Stimulated activated CD4-positive, alpha-beta T cell treated with anti-CD3 and anti-CD28 coated beads, Interleukin-15, amount 100 ng/mL, for 1 hour (primary cell): ENCODE measurements around the gene XRN2.

ENCODE experiments used
- DNase-seq, 2 donors: peaks; one replicate each; pipeline ENCODE4 v3.0.0-alpha.2; 2020; ENCODE audit warnings: low read depth in 1 of 2, low spot score in 1 of 2

The XRN2 gene

GRCh38 chr20:21384308-21384892 lies 81.3 kb downstream of the XRN2 start:
- no peak for DNase-seq

GRCh38 chr20:21386111-21386510 lies 83.0 kb downstream of the XRN2 start:
- no peak for DNase-seq

GRCh38 chr20:21387528-21387927 lies 84.4 kb downstream of the XRN2 start:
- no peak for DNase-seq

- DNase-seq: no peak
Measured at GRCh38 chr20:21388566-21388965, 85.4 kb downstream of the XRN2 start.

GRCh38 chr20:21389368-21389767 lies 86.2 kb downstream of the XRN2 start:
- no peak for DNase-seq

- no peak for DNase-seq
Measured at GRCh38 chr20:21390768-21391167, 87.6 kb downstream of the XRN2 start.

- no peak for DNase-seq
Measured at GRCh38 chr20:21391185-21391971, 88.2 kb downstream of the XRN2 start.

GRCh38 chr20:21391972-21392352 lies 88.8 kb downstream of the XRN2 start:
- DNase-seq: no peak

GRCh38 chr20:21393166-21393565 lies 90.0 kb downstream of the XRN2 start:
- DNase-seq: no peak

GRCh38 chr20:21393816-21394519 lies 90.8 kb downstream of the XRN2 start:
- DNase-seq: no peak

- no peak for DNase-seq
Measured at GRCh38 chr20:21394551-21394950, 91.4 kb downstream of the XRN2 start.

GRCh38 chr20:21395051-21395665 lies 92.0 kb downstream of the XRN2 start:
- no peak for DNase-seq

GRCh38 chr20:21395666-21396598 lies 92.8 kb downstream of the XRN2 start:
- DNase-seq: no peak

GRCh38 chr20:21396599-21397340 lies 93.6 kb downstream of the XRN2 start:
- DNase-seq: no peak

- DNase-seq: no peak
Measured at GRCh38 chr20:21397341-21398108, 94.4 kb downstream of the XRN2 start, which contains the start of gene NKX2-4. NKX2-4 (minus strand) TSS chr20:21397526; CDS start chr20:21397399, 127 bp downstream.

GRCh38 chr20:21398109-21399004 lies 95.2 kb downstream of the XRN2 start:
- no peak for DNase-seq

- DNase-seq: no peak
Measured at GRCh38 chr20:21399005-21399475, 95.9 kb downstream of the XRN2 start.

GRCh38 chr20:21411725-21412124 lies 108.6 kb downstream of the XRN2 start:
- DNase-seq: no peak
